Neural progenitor cell (in vitro differentiated cells): ENCODE results near the gene PCSK4.
A peak's percentile ranks its signal among the peaks of the same experiment; 100 is the strongest.

Experiments
- EZH2 ChIP-seq: fragments of 200-600 bp; sonication (generic); IDR thresholded peaks from 2 replicates; pipeline ENCODE4 v1.6.1; 2017; ENCODE audit warnings: antibody characterized with exemption, mild to moderate bottlenecking, moderate library complexity
- EZH2phosphoT487 ChIP-seq: fragments of 200-600 bp; sonication (generic); IDR thresholded peaks from 2 replicates; pipeline ENCODE4 v1.6.1; 2017; ENCODE audit warnings: antibody characterized with exemption
- TF ChIP-seq, protein P1 (sequence below): fragments of 200-600 bp; sonication (generic); IDR thresholded peaks from 2 replicates; pipeline ENCODE4 v1.5.1; 2017; ENCODE audit warnings: antibody characterized with exemption, mild to moderate bottlenecking

DNA sequence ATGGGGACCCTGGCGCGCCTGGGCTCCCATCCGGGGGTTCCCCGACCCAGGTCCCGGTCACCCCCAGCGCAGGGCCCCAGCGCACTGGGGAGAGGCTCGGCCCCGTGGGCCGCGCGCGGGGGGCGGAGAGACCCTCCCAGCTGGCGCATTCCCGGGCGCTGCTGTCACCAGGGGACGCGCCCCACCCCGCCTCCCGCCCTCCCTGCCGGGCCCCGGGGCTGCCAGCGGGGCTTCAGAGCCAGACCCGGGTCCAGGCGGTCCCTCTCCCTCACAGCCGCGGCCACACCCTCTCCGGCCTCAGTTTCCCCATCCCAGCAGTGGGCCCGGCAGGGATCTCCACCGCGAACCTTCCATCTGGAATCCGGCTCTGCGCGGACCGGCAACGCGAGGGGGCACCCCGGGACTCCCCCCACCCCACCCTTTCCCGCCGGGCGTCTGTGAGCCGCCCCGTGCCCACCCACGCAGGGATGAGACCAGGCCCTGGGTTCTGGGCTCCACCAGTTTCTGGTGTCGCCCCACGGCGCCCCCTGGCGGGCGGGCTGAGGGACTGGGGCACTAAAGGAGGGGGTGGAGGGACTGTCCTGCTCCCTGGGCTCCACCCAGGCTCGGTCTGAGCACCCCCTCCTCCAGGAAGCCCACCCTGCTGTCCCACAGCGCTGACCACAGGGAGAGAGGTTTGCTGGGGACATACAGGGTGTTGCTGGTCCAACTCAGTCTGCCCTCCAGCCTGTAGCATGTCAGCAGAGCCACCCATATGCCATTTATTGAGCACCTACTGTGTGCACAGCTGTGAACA is 23.5 kb upstream of the PCSK4 start:
- TF ChIP-seq, protein P1, sequence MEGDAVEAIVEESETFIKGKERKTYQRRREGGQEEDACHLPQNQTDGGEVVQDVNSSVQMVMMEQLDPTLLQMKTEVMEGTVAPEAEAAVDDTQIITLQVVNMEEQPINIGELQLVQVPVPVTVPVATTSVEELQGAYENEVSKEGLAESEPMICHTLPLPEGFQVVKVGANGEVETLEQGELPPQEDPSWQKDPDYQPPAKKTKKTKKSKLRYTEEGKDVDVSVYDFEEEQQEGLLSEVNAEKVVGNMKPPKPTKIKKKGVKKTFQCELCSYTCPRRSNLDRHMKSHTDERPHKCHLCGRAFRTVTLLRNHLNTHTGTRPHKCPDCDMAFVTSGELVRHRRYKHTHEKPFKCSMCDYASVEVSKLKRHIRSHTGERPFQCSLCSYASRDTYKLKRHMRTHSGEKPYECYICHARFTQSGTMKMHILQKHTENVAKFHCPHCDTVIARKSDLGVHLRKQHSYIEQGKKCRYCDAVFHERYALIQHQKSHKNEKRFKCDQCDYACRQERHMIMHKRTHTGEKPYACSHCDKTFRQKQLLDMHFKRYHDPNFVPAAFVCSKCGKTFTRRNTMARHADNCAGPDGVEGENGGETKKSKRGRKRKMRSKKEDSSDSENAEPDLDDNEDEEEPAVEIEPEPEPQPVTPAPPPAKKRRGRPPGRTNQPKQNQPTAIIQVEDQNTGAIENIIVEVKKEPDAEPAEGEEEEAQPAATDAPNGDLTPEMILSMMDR: peak; percentile 61
- TF ChIP-seq EZH2phosphoT487: peak; percentile 11
- TF ChIP-seq EZH2: no peak
